Liver (tissue), 9 donors: ENCODE measurements around the gene EHMT1. TPM values are rescaled to one million over a fixed set of nuclear protein-coding genes. Genes with fewer than 3 reads are reported as not detected.

ENCODE experiments used
- DNase-seq: peaks from one replicate; pipeline ENCODE4 v3.0.0-alpha.2; 2017; ENCODE audit warnings: low spot score
- H3K27ac ChIP-seq, 2 donors: one replicate each; pipeline ENCODE4 v1.7.0; 2013; ENCODE audit warnings: inconsistent platforms in 2 of 2, low read length in 2 of 2, control low read depth in 1 of 2, low read depth in 1 of 2, mild to moderate bottlenecking in 1 of 2
- H3K27me3 ChIP-seq, 4 donors: one replicate each; pipeline versions ENCODE4 v1.6.1 to v1.7.0; 2013; ENCODE audit warnings: low read length in 3 of 4, inconsistent platforms in 1 of 4, mild to moderate bottlenecking in 1 of 4, moderate library complexity in 1 of 4; ENCODE audit not compliant: control insufficient read depth in 4 of 4, insufficient read depth in 4 of 4
- H3K36me3 ChIP-seq, 4 donors: one replicate each; pipeline versions ENCODE4 v1.6.1 to v1.7.0; 2013; ENCODE audit warnings: low read length in 3 of 4, mild to moderate bottlenecking in 3 of 4, low read depth in 1 of 4, moderate library complexity in 1 of 4; ENCODE audit not compliant: control insufficient read depth in 4 of 4, insufficient read depth in 3 of 4
- H3K4me1 ChIP-seq, 4 donors: one replicate each; pipeline versions ENCODE4 v1.6.1 to v1.7.0; 2013; ENCODE audit warnings: low read length in 3 of 4, mild to moderate bottlenecking in 3 of 4, moderate library complexity in 1 of 4; ENCODE audit not compliant: control insufficient read depth in 4 of 4, insufficient read depth in 4 of 4
- H3K4me3 ChIP-seq, 3 donors: one replicate each; pipeline versions ENCODE4 v1.6.1 to v1.7.0; 2013; ENCODE audit warnings: low read length in 3 of 3, control low read depth in 1 of 3, low read depth in 1 of 3, mild to moderate bottlenecking in 1 of 3
- H3K9ac ChIP-seq, 2 donors: one replicate each; pipeline ENCODE4 v1.7.0; 2013; ENCODE audit warnings: low read length in 2 of 2, mild to moderate bottlenecking in 2 of 2, moderate library complexity in 2 of 2, control low read depth in 1 of 2, low read depth in 1 of 2
- H3K9me3 ChIP-seq, 4 donors: one replicate each; pipeline versions ENCODE4 v1.6.1 to v1.7.0; 2013; ENCODE audit warnings: low read length in 3 of 4; ENCODE audit not compliant: control insufficient read depth in 4 of 4
- ATF3 ChIP-seq: IDR thresholded peaks from 2 replicates; pipeline ENCODE4 v1.6.1; 2016; ENCODE audit warnings: antibody characterized with exemption
- CTCF ChIP-seq: fragments of 150-350 bp; IDR thresholded peaks from 2 replicates; pipeline ENCODE4 v1.5.1; 2017; ENCODE audit warnings: improper control_type of control experiment, low read depth, low read length; ENCODE audit not compliant: missing input control
- EGR1 ChIP-seq, 2 donors: IDR thresholded peaks; 2 replicates each; pipeline ENCODE4 v1.6.1; 2016 to 2018; ENCODE audit warnings: antibody characterized with exemption in 2 of 2, low read depth in 2 of 2
- FOXA1 ChIP-seq: IDR thresholded peaks from 2 replicates; pipeline ENCODE4 v1.6.1; 2016; ENCODE audit warnings: antibody characterized with exemption
- GABPA ChIP-seq, 2 donors: IDR thresholded peaks in 1 of 2; conservative IDR thresholded peaks in 1 of 2; 2 replicates each; pipeline ENCODE4 v1.6.1; 2016; ENCODE audit warnings: antibody characterized with exemption in 2 of 2, mild to moderate bottlenecking in 1 of 2, moderate library complexity in 1 of 2
- HNF4A ChIP-seq, 2 donors: conservative IDR thresholded peaks; 2 replicates each; pipeline ENCODE4 v1.6.1; 2016; ENCODE audit warnings: antibody characterized with exemption in 2 of 2, mild to moderate bottlenecking in 2 of 2
- HNF4G ChIP-seq: IDR thresholded peaks from 2 replicates; pipeline ENCODE4 v1.6.1; 2016; ENCODE audit warnings: antibody characterized with exemption
- JUND ChIP-seq, 2 donors: IDR thresholded peaks; 2 replicates each; pipeline ENCODE4 v1.6.1; 2016; ENCODE audit warnings: antibody characterized with exemption in 2 of 2
- MAX ChIP-seq: IDR thresholded peaks from 2 replicates; pipeline ENCODE4 v1.6.1; 2016; ENCODE audit warnings: antibody characterized with exemption
- NR2F2 ChIP-seq: IDR thresholded peaks from 2 replicates; pipeline ENCODE4 v1.6.1; 2016; ENCODE audit warnings: antibody characterized with exemption
- RAD21 ChIP-seq, 2 donors: IDR thresholded peaks; 2 replicates each; pipeline ENCODE4 v1.6.1; 2016; ENCODE audit warnings: antibody characterized with exemption in 2 of 2, mild to moderate bottlenecking in 2 of 2
- REST ChIP-seq: IDR thresholded peaks from 2 replicates; pipeline ENCODE4 v1.6.1; 2016; ENCODE audit warnings: antibody characterized with exemption, mild to moderate bottlenecking
- RXRA ChIP-seq, 2 donors: IDR thresholded peaks; 2 replicates each; pipeline ENCODE4 v1.6.1; 2017 to 2018; ENCODE audit warnings: antibody characterized with exemption in 2 of 2, mild to moderate bottlenecking in 1 of 2
- SP1 ChIP-seq: IDR thresholded peaks from 2 replicates; pipeline ENCODE4 v1.6.1; 2018; ENCODE audit warnings: antibody characterized with exemption, mild to moderate bottlenecking
- TAF1 ChIP-seq: conservative IDR thresholded peaks from 2 replicates; pipeline ENCODE4 v1.6.1; 2016; ENCODE audit warnings: antibody characterized with exemption, mild to moderate bottlenecking
- YY1 ChIP-seq: IDR thresholded peaks from 2 replicates; pipeline ENCODE4 v1.6.1; 2016; ENCODE audit warnings: antibody characterized with exemption, mild to moderate bottlenecking
- ZBTB33 ChIP-seq: IDR thresholded peaks from 2 replicates; pipeline ENCODE4 v1.6.1; 2016; ENCODE audit warnings: antibody characterized with exemption
- WGBS: extraction: QIAGEN DNeasy Blood & Tissue Kit; methylation state at CpG from one replicate; pipeline ENCODE4 v1.1.7; 2013; 5-methylcytosine and 5-hydroxymethylcytosine counted together
- polyA plus RNA-seq, 2 donors: library from polyadenylated mRNA; stranded (reverse) in 1 of 2; unstranded in 1 of 2; fragments of 200-250 nt in 1 of 2; fragments of >200 nt in 1 of 2; fragmentation: Nextera tagmentation in 1 of 2; extraction: Ambion mirVana in 1 of 2; gene quantifications; one replicate each; pipeline versions ENCODE4 v1.2.1 to v1.2.3, GENCODE V29; 2013 to 2015
- total RNA-seq, 2 donors: library from RNA; depleted of rRNA; stranded (reverse); fragments of >200 nt; gene quantifications; one replicate each; pipeline ENCODE4 v1.2.3, GENCODE V29; 2014
- donor health status: healthy.
- donor health status: healthy.
- donor health status: healthy.
- donor health status: healthy.
- donor health status: healthy.

The EHMT1 gene
- total and polyA plus RNA-seq, 4 donors: 16.1 to 48.2 (median 27.3) TPM

- Histone ChIP-seq H3K4me3 (no peak overlapping the region), H3K4me1 (no peaks in the 10 kb centered on the region), H3K36me3 (peaks cover 0 to 2% (median 0%) of the 10 kb centered on the region in 4 donors), H3K9ac (no peak overlapping the region), H3K27ac (no peak overlapping the region), H3K9me3 (no peaks in the 10 kb centered on the region), H3K27me3 (no peaks in the 10 kb centered on the region)
- no peak for DNase-seq
- WGBS: 83% methylated on average over 6 of the region's 6 CpGs
- TF ChIP-seq ZBTB33 (no peak), RAD21 (IDR thresholded peaks at IDR 0.05) (no peak), HNF4A (conservative IDR thresholded peaks at IDR 0.05) (no peak), TAF1 (no peak), GABPA (IDR thresholded peaks at IDR 0.05 in 1 of 2, conservative IDR thresholded peaks at IDR 0.05 in 1 of 2) (no peak), RXRA (IDR thresholded peaks at IDR 0.05) (no peak), FOXA1 (no peak), JUND (IDR thresholded peaks at IDR 0.05) (no peak)
These were observed 85.2 kb downstream of the EHMT1 start for GRCh38 chr9:137703842-137704508.

GRCh38 chr9:137705443-137705863, 86.6 kb downstream of the EHMT1 start:
- WGBS: 89% methylated on average over 8 of the region's 8 CpGs
- H3K4me3 ChIP-seq: no peak overlapping the region
- no peak for TF ChIP-seq RAD21 (IDR thresholded peaks at IDR 0.05)
- TF ChIP-seq ATF3: no peak
- no peak for TF ChIP-seq EGR1 (IDR thresholded peaks at IDR 0.05; ENCODE audit: low read depth in 2 of 2)
- no peak for TF ChIP-seq NR2F2
- TF ChIP-seq YY1: no peak
- no peak for TF ChIP-seq HNF4G
- H3K36me3 ChIP-seq: peaks cover 0 to 2% (median 0%) of the 10 kb centered on the region in 4 donors
- H3K27me3 ChIP-seq: no peaks in the 10 kb centered on the region
- H3K9me3 ChIP-seq: no peaks in the 10 kb centered on the region
- no peak overlapping the region for H3K27ac ChIP-seq
- H3K4me1 ChIP-seq: no peaks in the 10 kb centered on the region
- H3K9ac ChIP-seq: no peak overlapping the region
- DNase-seq: no peak

- H3K4me1 ChIP-seq: no peaks in the 10 kb centered on the region
- TF ChIP-seq HNF4A (conservative IDR thresholded peaks at IDR 0.05) (no peak), RXRA (IDR thresholded peaks at IDR 0.05) (no peak), REST (no peak), NR2F2 (no peak), RAD21 (IDR thresholded peaks at IDR 0.05) (no peak), SP1 (no peak), GABPA (IDR thresholded peaks at IDR 0.05 in 1 of 2, conservative IDR thresholded peaks at IDR 0.05 in 1 of 2) (no peak), ATF3 (no peak), FOXA1 (no peak), CTCF (no peak), MAX (no peak), JUND (IDR thresholded peaks at IDR 0.05) (no peak), HNF4G (no peak), YY1 (no peak), TAF1 (no peak)
These were observed 87.1 kb downstream of the EHMT1 start for GRCh38 chr9:137705906-137706305.

More at GRCh38 chr9:137705906-137706305, 87.1 kb downstream of the EHMT1 start:
- Histone ChIP-seq H3K9me3 (no peaks in the 10 kb centered on the region), H3K27ac (no peak overlapping the region), H3K9ac (no peak overlapping the region), H3K4me3 (no peak overlapping the region), H3K36me3 (peaks cover 0 to 2% (median under 1%) of the 10 kb centered on the region in 4 donors), H3K27me3 (no peaks in the 10 kb centered on the region)
- 85% methylated on average over 10 of the region's 10 CpGs for WGBS
- no peak for DNase-seq
